ENCODE data around the gene NFASC. TPM values are rescaled to one million over a fixed set of nuclear protein-coding genes. Genes with fewer than 3 reads are reported as not detected.

Gene NFASC
- total and polyA plus RNA-seq, 9 of the 15 experiments (the other 6 are each of a cell fraction or from before 2014, with no cell fraction given) = 0.03 to 0.16 (median 0.06) TPM; not detected in 6

DNA sequence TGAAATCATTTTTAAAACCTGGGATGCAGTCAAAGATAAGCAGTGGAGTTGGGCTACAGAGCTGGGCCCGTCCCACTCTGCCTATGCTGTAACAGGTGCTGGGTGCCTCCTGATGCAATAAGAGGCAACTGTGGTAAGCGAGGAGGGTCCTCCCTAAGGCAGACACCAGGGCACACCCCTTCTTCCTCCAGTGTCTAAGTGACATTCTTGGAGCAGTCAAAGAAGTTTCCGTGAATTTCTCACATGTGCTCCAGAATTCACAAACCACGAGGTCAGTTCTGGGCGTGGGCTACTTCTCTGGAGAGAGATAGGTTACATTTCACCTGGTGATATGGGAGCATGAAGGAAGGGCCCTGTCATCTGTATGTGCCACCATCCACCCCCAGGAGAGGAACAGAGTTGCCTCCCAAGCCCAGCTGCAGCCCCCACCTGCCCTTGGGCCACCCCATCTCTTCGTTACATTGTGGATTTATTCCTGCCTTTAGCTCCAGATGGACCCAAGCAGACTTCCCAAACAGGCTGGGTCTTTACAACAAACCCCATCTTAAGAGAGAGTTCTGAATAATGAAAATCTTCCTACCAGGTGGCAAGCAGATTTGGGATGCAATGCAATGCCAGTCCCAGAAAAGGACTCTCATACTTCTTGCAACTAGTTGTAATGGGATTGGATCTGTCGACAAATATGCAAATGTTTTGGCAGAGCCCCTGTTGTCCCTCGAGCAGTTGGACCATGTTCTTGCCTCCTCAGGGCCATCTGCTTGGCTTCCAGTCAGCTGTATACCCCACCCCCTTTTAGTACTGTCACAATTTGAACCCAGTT, 89.9 kb downstream of the NFASC start (continued):
- TF ChIP-seq, protein P1, sequence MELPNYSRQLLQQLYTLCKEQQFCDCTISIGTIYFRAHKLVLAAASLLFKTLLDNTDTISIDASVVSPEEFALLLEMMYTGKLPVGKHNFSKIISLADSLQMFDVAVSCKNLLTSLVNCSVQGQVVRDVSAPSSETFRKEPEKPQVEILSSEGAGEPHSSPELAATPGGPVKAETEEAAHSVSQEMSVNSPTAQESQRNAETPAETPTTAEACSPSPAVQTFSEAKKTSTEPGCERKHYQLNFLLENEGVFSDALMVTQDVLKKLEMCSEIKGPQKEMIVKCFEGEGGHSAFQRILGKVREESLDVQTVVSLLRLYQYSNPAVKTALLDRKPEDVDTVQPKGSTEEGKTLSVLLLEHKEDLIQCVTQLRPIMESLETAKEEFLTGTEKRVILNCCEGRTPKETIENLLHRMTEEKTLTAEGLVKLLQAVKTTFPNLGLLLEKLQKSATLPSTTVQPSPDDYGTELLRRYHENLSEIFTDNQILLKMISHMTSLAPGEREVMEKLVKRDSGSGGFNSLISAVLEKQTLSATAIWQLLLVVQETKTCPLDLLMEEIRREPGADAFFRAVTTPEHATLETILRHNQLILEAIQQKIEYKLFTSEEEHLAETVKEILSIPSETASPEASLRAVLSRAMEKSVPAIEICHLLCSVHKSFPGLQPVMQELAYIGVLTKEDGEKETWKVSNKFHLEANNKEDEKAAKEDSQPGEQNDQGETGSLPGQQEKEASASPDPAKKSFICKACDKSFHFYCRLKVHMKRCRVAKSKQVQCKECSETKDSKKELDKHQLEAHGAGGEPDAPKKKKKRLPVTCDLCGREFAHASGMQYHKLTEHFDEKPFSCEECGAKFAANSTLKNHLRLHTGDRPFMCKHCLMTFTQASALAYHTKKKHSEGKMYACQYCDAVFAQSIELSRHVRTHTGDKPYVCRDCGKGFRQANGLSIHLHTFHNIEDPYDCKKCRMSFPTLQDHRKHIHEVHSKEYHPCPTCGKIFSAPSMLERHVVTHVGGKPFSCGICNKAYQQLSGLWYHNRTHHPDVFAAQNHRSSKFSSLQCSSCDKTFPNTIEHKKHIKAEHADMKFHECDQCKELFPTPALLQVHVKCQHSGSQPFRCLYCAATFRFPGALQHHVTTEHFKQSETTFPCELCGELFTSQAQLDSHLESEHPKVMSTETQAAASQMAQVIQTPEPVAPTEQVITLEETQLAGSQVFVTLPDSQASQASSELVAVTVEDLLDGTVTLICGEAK (IDR thresholded peaks at IDR 0.05) = no peak
- TF ChIP-seq, protein P1 (CRISPR knock-in tag; IDR thresholded peaks at IDR 0.05) = no peak
- peak in 1 of 2 experiments; percentile 6; a peak in 1 of 4 replicates for TF ChIP-seq TBL1XR1 (IDR thresholded peaks at IDR 0.05; ENCODE audit: low read length in 2 of 2)
- TF ChIP-seq, protein P2, sequence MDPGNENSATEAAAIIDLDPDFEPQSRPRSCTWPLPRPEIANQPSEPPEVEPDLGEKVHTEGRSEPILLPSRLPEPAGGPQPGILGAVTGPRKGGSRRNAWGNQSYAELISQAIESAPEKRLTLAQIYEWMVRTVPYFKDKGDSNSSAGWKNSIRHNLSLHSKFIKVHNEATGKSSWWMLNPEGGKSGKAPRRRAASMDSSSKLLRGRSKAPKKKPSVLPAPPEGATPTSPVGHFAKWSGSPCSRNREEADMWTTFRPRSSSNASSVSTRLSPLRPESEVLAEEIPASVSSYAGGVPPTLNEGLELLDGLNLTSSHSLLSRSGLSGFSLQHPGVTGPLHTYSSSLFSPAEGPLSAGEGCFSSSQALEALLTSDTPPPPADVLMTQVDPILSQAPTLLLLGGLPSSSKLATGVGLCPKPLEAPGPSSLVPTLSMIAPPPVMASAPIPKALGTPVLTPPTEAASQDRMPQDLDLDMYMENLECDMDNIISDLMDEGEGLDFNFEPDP (CRISPR knock-in tag; IDR thresholded peaks at IDR 0.05) = no peak
- TF ChIP-seq ZNF347 (CRISPR knock-in tag; IDR thresholded peaks at IDR 0.05; ENCODE audit: low read depth) = no peak
- no peak for TF ChIP-seq EWSR1 (IDR thresholded peaks at IDR 0.05; ENCODE audit: borderline replicate concordance, low read depth, partially characterized antibody)
- no peak for TF ChIP-seq ZC3H8 (IDR thresholded peaks at IDR 0.05)
- TF ChIP-seq ZNF23 (CRISPR knock-in tag; IDR thresholded peaks at IDR 0.05) = no peak
- TF ChIP-seq ZNF174 (CRISPR knock-in tag; IDR thresholded peaks at IDR 0.05) = no peak
- no peak for TF ChIP-seq XRCC5 (IDR thresholded peaks at IDR 0.05; ENCODE audit: low read depth, low read length)
- TF ChIP-seq MAFF (IDR thresholded peaks at IDR 0.05; ENCODE audit: low read length) = no peak
- no peak for TF ChIP-seq FOXK1 (CRISPR knock-in tag; IDR thresholded peaks at IDR 0.05; ENCODE audit: borderline replicate concordance)
- TF ChIP-seq, protein P3, sequence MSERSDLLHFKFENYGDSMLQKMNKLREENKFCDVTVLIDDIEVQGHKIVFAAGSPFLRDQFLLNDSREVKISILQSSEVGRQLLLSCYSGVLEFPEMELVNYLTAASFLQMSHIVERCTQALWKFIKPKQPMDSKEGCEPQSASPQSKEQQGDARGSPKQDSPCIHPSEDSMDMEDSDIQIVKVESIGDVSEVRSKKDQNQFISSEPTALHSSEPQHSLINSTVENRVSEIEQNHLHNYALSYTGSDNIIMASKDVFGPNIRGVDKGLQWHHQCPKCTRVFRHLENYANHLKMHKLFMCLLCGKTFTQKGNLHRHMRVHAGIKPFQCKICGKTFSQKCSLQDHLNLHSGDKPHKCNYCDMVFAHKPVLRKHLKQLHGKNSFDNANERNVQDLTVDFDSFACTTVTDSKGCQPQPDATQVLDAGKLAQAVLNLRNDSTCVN (CRISPR knock-in tag; IDR thresholded peaks at IDR 0.05) = no peak
- TF ChIP-seq KLF6 (CRISPR knock-in tag; IDR thresholded peaks at IDR 0.05; ENCODE audit: borderline replicate concordance) = peak; percentile 79
- TF ChIP-seq GABPA (tag; conservative IDR thresholded peaks at IDR 0.05; ENCODE audit: low read depth) = 0 out of 2 replicates have a peak, but pooled peaks have one; percentile 3
- TF ChIP-seq NONO (IDR thresholded peaks at IDR 0.05; ENCODE audit: low read depth in 2 of 2, low read length in 1 of 2) = no peak

Measured in K562 (cell line).